ENCODE data around the gene RFPL1.
"Not testable (repeated sequence)": the region's sequence is repeated elsewhere in the genome, so short reads cannot be mapped to it uniquely, and the experiment has no call there.

Gene RFPL1

DNA sequence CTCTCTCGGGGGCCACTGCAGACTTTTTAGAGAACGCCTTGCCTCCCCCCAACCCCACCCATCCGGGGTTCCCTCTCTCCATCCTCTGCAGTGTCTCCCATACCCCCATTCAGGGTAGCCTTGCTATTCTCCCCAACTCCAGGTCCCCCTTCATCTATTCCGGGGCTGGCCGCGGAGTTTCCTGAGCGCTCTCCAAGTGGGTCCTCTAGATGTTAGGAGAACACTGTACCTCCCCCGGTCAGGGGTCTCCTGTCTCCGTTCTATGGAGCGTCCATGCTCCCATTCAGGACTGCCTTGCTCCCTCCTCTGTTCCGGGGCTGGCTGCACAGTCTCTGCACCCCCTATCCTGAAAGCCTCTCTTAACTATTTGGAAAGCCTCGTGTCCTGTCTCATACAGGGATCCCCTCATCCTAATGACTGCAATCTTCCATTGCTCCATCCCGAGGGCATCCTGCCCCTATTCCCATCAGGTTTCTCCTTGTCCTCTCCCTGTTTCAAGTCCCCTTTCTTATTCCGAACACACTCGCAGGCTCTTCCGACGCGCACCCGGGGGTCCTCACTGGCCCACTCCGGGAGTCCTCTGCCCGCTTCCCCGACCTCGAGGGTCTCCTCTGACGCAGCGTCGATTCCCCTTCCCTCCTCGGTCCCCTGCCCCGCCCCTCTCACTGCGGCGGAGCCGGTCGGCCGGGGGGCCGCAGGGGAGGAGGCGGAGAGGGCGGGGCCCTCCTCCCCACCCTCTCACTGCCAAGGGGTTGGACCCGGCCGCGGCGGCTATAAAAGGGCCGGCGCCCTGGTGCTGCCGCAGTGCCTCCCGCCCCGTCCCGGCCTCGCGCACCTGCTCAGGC, 41.3 kb downstream of the RFPL1 start, which contains the start of gene NEFH:
Gene NEFH (plus strand): TSS at position 802 of the 845 bp plus-strand sequence. CDS start 45 bp downstream, outside the sequence.
- DNase-seq = no peak

DNA sequence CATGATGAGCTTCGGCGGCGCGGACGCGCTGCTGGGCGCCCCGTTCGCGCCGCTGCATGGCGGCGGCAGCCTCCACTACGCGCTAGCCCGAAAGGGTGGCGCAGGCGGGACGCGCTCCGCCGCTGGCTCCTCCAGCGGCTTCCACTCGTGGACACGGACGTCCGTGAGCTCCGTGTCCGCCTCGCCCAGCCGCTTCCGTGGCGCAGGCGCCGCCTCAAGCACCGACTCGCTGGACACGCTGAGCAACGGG, 41.8 kb downstream of the RFPL1 start:
- no peak for DNase-seq

DNA sequence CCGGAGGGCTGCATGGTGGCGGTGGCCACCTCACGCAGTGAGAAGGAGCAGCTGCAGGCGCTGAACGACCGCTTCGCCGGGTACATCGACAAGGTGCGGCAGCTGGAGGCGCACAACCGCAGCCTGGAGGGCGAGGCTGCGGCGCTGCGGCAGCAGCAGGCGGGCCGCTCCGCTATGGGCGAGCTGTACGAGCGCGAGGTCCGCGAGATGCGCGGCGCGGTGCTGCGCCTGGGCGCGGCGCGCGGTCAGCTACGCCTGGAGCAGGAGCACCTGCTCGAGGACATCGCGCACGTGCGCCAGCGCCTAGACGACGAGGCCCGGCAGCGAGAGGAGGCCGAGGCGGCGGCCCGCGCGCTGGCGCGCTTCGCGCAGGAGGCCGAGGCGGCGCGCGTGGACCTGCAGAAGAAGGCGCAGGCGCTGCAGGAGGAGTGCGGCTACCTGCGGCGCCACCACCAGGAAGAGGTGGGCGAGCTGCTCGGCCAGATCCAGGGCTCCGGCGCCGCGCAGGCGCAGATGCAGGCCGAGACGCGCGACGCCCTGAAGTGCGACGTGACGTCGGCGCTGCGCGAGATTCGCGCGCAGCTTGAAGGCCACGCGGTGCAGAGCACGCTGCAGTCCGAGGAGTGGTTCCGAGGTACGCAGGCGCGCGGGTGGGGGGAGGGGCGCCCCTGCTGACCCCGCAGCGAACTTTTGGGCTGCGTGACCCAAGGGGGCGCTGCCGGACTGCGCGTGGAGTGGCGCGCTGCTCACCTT, 42.3 kb downstream of the RFPL1 start:
- DNase-seq = no peak

DNA sequence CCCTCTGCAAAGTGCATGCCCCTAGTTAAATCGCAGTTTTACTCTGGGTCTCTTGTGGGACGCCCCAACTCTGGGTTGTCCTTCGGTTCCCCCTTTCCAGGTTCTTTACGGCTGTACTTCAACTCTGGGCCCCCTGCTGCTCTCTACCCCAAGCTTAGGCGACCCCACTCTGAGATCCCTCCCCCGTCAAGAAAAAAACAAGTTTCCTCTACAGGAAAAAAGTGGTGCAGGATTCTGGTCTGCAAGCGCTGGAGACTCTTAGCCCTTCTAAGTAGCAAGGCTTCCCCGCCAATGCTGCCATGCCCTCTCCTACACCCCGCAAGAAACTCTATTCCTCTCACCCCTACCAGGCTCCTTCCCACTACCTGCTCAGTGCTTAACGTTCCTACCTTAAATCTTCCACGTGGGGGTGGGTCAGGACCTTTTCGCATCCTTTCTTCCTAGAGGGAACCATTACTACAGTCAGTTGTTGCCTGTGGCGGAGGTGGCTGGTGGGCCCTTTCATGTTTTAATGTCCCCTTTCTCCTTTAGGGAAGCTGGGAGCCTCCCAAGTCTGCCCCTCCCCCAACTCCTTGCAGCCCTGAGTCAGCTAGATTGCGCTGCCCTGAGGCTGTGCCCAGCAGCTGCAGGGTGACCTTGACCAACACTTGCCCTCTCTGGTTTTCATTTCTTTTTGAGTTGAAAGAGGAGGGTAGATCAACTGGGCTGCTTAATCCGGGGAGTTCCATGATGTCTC, 43.0 kb downstream of the RFPL1 start:
- no peak for DNase-seq

DNA sequence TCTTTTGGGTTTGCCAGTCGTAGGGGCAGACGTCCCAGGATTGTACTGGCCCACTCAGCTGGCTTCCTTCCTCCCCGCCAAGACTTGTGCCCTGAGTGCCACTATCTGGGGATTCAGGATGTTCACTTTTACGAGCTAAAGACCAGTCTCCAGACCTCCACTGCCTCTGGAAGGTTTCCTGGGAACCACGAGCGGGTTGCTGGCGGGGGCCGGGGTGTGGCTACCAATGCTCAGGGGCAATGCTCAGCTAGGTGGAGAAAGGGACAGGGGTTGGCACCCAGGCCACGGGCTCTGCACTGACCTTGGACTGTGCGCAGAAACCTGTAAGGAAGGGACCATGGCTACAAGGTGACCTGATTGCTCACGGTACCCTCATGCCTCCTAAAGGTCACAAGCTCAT, 43.9 kb downstream of the RFPL1 start:
- no peak for DNase-seq

DNA sequence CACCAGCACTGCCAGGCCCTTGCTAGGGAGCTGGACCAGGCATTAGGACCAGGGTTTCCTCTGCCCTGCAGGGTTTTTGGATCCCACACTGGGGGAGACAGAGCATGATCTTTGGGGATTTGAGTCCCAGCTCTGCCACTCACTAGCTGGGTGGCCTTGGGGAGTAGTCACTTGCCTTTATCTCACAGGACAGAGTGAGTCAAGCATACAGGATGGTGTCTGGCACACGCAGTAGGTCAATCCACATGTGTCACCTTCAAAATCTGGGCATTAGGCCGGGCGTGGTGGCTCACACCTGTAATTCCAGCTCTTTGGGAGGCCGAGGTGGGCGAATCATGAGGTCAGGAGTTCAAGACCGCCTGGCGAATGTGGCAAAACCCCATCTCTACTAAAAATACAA, 44.3 kb downstream of the RFPL1 start:
- no peak for DNase-seq

DNA sequence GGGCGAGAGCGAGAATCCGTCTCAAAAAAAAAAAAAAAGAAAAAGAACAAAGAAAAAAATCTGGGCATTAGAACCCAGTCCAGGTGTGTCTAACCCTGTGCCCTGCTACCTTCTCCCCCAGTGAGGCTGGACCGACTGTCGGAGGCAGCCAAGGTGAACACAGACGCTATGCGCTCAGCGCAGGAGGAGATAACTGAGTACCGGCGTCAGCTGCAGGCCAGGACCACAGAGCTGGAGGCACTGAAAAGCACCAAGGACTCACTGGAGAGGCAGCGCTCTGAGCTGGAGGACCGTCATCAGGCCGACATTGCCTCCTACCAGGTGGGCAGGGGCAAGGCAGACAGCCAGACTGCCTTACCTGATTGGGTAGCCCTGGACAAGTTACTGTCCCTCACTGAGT, 44.9 kb downstream of the RFPL1 start:
- no peak for DNase-seq

DNA sequence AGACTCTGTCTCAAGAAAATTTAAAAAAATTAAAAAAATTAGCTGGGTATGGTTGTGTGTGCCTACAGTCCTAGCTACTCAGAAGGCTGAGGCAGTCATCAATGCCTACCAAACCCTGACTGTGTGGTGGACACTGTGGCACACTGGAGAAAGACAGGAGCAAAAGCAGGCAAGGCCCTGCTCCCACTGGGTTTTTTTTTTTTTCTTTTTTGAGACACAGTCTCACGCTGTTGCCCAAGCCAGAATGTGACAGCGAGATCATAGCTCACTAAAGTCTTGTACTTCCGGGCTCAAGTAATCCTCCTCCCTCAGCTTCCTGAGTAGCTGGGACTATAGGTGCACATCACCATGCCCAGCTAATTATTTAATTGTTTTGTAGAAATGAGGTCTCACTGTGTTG, 46.3 kb downstream of the RFPL1 start:
- DNase-seq = no peak

DNA sequence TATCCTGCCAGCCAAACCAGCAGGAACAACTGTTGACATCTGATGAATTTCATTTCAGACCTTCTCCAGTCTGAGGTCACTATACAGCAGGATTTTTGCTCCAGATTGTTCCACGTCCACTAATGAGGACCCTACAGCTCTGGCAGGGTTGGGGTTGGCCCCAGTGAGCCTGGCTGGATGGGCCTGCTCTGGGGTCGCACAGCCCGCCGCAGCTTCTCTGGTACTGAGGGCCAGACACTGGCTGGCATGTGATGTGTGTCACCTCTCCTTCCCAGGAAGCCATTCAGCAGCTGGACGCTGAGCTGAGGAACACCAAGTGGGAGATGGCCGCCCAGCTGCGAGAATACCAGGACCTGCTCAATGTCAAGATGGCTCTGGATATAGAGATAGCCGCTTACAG, 47.1 kb downstream of the RFPL1 start:
- DNase-seq = no peak

DNA sequence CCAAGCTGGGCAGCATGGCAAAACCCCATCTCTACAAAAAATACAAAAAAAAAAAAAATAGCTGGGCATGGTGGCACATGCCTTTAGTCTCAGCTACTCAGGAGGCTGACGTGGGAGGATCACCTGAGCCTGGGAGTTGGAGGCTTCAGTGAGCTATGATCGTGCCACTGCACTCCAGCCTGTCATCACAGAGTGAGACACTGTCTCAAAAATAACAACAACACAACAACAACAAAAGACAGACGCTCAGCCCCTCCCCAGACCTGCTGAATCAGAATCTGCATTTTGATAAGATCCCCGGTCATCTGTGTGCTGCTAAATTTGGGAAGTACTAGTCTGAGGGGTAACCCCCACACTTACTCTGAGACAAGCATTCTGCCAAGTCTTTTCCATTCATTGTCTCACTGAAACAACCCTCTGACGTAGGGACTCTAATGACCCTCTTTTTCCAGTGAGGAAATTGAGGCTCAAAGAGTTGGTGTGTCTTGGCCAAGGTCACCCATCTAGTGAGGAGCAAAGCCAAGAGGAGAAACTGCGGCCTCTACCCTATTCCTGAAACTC, 49.1 kb downstream of the RFPL1 start:
- DNase-seq = no peak

DNA sequence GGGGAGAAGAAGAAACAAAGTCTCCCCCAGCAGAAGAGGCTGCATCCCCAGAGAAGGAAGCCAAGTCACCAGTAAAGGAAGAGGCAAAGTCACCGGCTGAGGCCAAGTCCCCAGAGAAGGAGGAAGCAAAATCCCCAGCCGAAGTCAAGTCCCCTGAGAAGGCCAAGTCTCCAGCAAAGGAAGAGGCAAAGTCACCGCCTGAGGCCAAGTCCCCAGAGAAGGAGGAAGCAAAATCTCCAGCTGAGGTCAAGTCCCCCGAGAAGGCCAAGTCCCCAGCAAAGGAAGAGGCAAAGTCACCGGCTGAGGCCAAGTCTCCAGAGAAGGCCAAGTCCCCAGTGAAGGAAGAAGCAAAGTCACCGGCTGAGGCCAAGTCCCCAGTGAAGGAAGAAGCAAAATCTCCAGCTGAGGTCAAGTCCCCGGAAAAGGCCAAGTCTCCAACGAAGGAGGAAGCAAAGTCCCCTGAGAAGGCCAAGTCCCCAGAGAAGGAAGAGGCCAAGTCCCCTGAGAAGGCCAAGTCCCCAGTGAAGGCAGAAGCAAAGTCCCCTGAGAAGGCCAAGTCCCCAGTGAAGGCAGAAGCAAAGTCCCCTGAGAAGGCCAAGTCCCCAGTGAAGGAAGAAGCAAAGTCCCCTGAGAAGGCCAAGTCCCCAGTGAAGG, 50.9 kb downstream of the RFPL1 start:
- not testable (repeated sequence) for DNase-seq

DNA sequence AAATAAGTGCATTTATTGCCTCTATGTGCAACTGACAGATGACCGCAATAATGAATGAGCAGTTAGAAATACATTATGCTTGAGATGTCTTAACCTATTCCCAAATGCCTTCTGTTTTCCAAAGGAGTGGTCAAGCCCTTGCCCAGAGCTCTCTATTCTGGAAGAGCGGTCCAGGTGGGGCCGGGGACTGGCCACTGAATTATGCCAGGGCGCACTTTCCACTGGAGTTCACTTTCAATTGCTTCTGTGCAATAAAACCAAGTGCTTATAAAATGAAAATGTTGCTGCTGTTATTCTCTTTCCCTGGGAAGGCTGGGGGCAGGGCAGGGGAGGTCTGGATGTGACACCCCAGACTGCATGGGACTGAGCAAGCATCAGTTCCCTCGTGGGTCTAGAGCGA, 52.6 kb downstream of the RFPL1 start:
- no peak for DNase-seq

Data from KG1 (cell line).